ENCODE data around the gene MYPN. TPM values are rescaled to one million over a fixed set of nuclear protein-coding genes. Genes with fewer than 3 reads are reported as not detected.
"Not testable (repeated sequence)": the region's sequence is repeated elsewhere in the genome, so short reads cannot be mapped to it uniquely, and the experiment has no call there.

MYPN gene
- total RNA-seq, 2 experiments from 2014 or later, result 0.05 TPM; not detected in 1

GRCh38 chr10:68239596-68240150 lies 130.4 kb downstream of the MYPN start:
- no peak for DNase-seq
- H3K27me3 Mint-ChIP-seq, result no peaks in the 10 kb centered on the region
- H3K36me3 Mint-ChIP-seq, result no peaks in the 10 kb centered on the region
- no peaks in the 10 kb centered on the region for H3K4me1 Mint-ChIP-seq (ENCODE audit: low read depth)
- no peak overlapping the region for H3K27ac Mint-ChIP-seq
- CTCF ChIA-PET, result interaction anchor here (1.4 kb wide), 1 partner anchor 27 kb away, joined by 3 read pairs; no protein-coding TSS in a partner anchor
- POLR2A ChIA-PET, result no interaction called here
- H3K4me3 Mint-ChIP-seq, result no peak overlapping the region
- intact Hi-C loops (cut with micrococcal nuclease), result no loop called here
- no peaks in the 10 kb centered on the region for H3K9me3 Mint-ChIP-seq

GRCh38 chr10:68242051-68242450 lies 132.8 kb downstream of the MYPN start:
- no peaks in the 10 kb centered on the region for H3K4me1 Mint-ChIP-seq (ENCODE audit: low read depth)
- ChIA-PET POLR2A (no interaction called here), CTCF (no interaction called here)
- H3K36me3 Mint-ChIP-seq, result no peaks in the 10 kb centered on the region
- H3K4me3 Mint-ChIP-seq, result no peak overlapping the region
- intact Hi-C loops (cut with micrococcal nuclease), result no loop called here
- no peaks in the 10 kb centered on the region for H3K27me3 Mint-ChIP-seq
- DNase-seq, result no peak
- H3K27ac Mint-ChIP-seq, result no peak overlapping the region
- H3K9me3 Mint-ChIP-seq, result no peaks in the 10 kb centered on the region

GRCh38 chr10:68246397-68246796 lies 137.1 kb downstream of the MYPN start:
- H3K9me3 Mint-ChIP-seq; H3K36me3 Mint-ChIP-seq; H3K4me3 Mint-ChIP-seq; H3K4me1 Mint-ChIP-seq (ENCODE audit: low read depth); H3K27ac Mint-ChIP-seq; CTCF ChIA-PET; DNase-seq; intact Hi-C loops (cut with micrococcal nuclease); POLR2A ChIA-PET; H3K27me3 Mint-ChIP-seq: not testable (repeated sequence)

- Mint-ChIP-seq H3K4me3 (no peak overlapping the region), H3K4me1 (ENCODE audit: low read depth) (peaks cover 8% of the 10 kb centered on the region), H3K36me3 (no peaks in the 10 kb centered on the region), H3K9me3 (no peaks in the 10 kb centered on the region), H3K27me3 (no peaks in the 10 kb centered on the region), H3K27ac (no peak overlapping the region)
- POLR2A ChIA-PET, result no interaction called here
- intact Hi-C loops (cut with micrococcal nuclease), result no loop called here
- CTCF ChIA-PET, result interaction anchor here (1.5 kb wide), 1 partner anchor 35 kb away, joined by 9 read pairs; no protein-coding TSS in a partner anchor
- no peak for DNase-seq
These were observed 138.6 kb downstream of the MYPN start for GRCh38 chr10:68247931-68248330.

GRCh38 chr10:68249297-68249696 lies 140.0 kb downstream of the MYPN start:
- Mint-ChIP-seq H3K4me3 (no peak overlapping the region), H3K4me1 (ENCODE audit: low read depth) (peaks cover 8% of the 10 kb centered on the region), H3K9me3 (no peaks in the 10 kb centered on the region), H3K27me3 (no peaks in the 10 kb centered on the region), H3K27ac (no peak overlapping the region), H3K36me3 (no peaks in the 10 kb centered on the region)
- ChIA-PET CTCF (no interaction called here), POLR2A (interaction anchor here (0.8 kb wide), 1 partner anchor 74 kb away, joined by 3 read pairs; no protein-coding TSS in a partner anchor)
- DNase-seq, result no peak
- intact Hi-C loops (cut with micrococcal nuclease), result no loop called here

GRCh38 chr10:68251151-68251550 lies 141.9 kb downstream of the MYPN start:
- Mint-ChIP-seq H3K27me3 (peaks cover 3% of the 10 kb centered on the region), H3K9me3 (no peaks in the 10 kb centered on the region), H3K27ac (no peak overlapping the region), H3K36me3 (no peaks in the 10 kb centered on the region), H3K4me3 (no peak overlapping the region), H3K4me1 (ENCODE audit: low read depth) (peaks cover 8% of the 10 kb centered on the region)
- DNase-seq, result no peak
- intact Hi-C loops (cut with micrococcal nuclease), result no loop called here
- CTCF ChIA-PET, result no interaction called here
- POLR2A ChIA-PET, result interaction anchor here (0.6 kb wide), 1 partner anchor 1412 kb away, joined by 3 read pairs; no protein-coding TSS in a partner anchor

- intact Hi-C loops (cut with micrococcal nuclease), result no loop called here
These were observed 142.6 kb downstream of the MYPN start for GRCh38 chr10:68251625-68252495.

GRCh38 chr10:68253346-68253745 lies 144.1 kb downstream of the MYPN start:
- Mint-ChIP-seq H3K4me1 (ENCODE audit: low read depth) (peaks cover 8% of the 10 kb centered on the region), H3K27me3 (peaks cover 3% of the 10 kb centered on the region), H3K4me3 (no peak overlapping the region), H3K36me3 (no peaks in the 10 kb centered on the region), H3K27ac (no peak overlapping the region), H3K9me3 (no peaks in the 10 kb centered on the region)
- no peak for DNase-seq
- ChIA-PET CTCF (interaction anchor here (0.7 to 0.8 kb wide), 2 partner anchors 40 to 49 kb away, joined by 4 read pairs; no protein-coding TSS in a partner anchor), POLR2A (no interaction called here)
- intact Hi-C loops (cut with micrococcal nuclease), result no loop called here

More at GRCh38 chr10:68251625-68252495, 142.6 kb downstream of the MYPN start:
- ChIA-PET CTCF (no interaction called here), POLR2A (interaction anchor here (0.6 kb wide), 1 partner anchor 337 kb away, joined by 3 read pairs; no protein-coding TSS in a partner anchor)
- Mint-ChIP-seq H3K4me3 (no peak overlapping the region), H3K4me1 (ENCODE audit: low read depth) (peaks cover 8% of the 10 kb centered on the region), H3K27ac (no peak overlapping the region), H3K9me3 (no peaks in the 10 kb centered on the region), H3K36me3 (no peaks in the 10 kb centered on the region), H3K27me3 (peaks cover 3% of the 10 kb centered on the region)
- DNase-seq, result no peak

- POLR2A ChIA-PET, result interaction anchor here (0.6 kb wide), 1 partner anchor 602 kb away, joined by 7 read pairs; no protein-coding TSS in a partner anchor
- Mint-ChIP-seq H3K9me3 (peaks cover 6% of the 10 kb centered on the region), H3K4me3 (no peak overlapping the region), H3K27ac (no peak overlapping the region), H3K36me3 (no peaks in the 10 kb centered on the region), H3K4me1 (ENCODE audit: low read depth) (no peaks in the 10 kb centered on the region), H3K27me3 (no peaks in the 10 kb centered on the region)
- CTCF ChIA-PET, result no interaction called here
- no peak for DNase-seq
- intact Hi-C loops (cut with micrococcal nuclease), result no loop called here
These were observed 152.0 kb downstream of the MYPN start for GRCh38 chr10:68261132-68261856.

Other genes starting within 250 kb of the MYPN start
- 10 to 100 TPM; 29.9 to 32.0 TPM for gene SIRT1, start 224.8 kb upstream of the MYPN start, total RNA-seq
- gene HERC4, start 34.2 kb upstream of the MYPN start, total RNA-seq, result 10 to 100 TPM; 55.7 to 59.0 TPM
- not detected for gene ATOH7, start 122.6 kb downstream of the MYPN start, total RNA-seq
- gene HNRNPH3, start 222.6 kb downstream of the MYPN start, total RNA-seq, result 100 to 1,000 TPM; 140 to 144 TPM
- 1 to 10 TPM; 1.2 to 1.3 TPM for gene PBLD, start 223.4 kb downstream of the MYPN start, total RNA-seq